IMR-90 (cell line): Measurements from ENCODE around the gene SLC6A3. TPM values are rescaled to one million over a fixed set of nuclear protein-coding genes. Genes with fewer than 3 reads are reported as not detected.

Experiments used
- ATAC-seq: fragments of 200-7000 bp; cut with Tn5 transposase; 2 replicates; pipeline ENCODE4 v1.9.1; 2020; ENCODE audit warnings: low read depth, mild to moderate bottlenecking, moderate library complexity
- BruUV-seq: library from RNA; stranded (reverse); fragments of 400-500 nt; replicated peaks from 2 replicates; lab custom pipeline; 2021; lab: Mats Ljungman, UMichigan
- CTCF ChIA-PET: fragments of 300-600 bp; formaldehyde crosslinking; extraction: SDS; loops from one replicate; lab custom pipeline; 2021; ENCODE audit warnings: antibody characterized with exemption; lab: Yijun Ruan, JAX
- POLR2A ChIA-PET: fragments of 300-600 bp; sonication (Branson Sonifier 250); formaldehyde crosslinking; loops from one replicate; lab custom pipeline; 2022; ENCODE audit warnings: antibody characterized with exemption; ENCODE audit not compliant: unreplicated experiment; lab: Charles Lee
- DNase-seq: peaks from one replicate; pipeline ENCODE4 v3.0.0; 2013
- H2AFZ ChIP-seq: replicated peaks from 2 replicates; pipeline ENCODE3; 2013; ENCODE audit warnings: low read length, mild to moderate bottlenecking; ENCODE audit not compliant: poor library complexity
- H2AK5ac ChIP-seq: 2 replicates; pipeline ENCODE4 v1.6.1; 2013; ENCODE audit warnings: low read depth, low read length, inconsistent platforms
- H2AK9ac ChIP-seq: replicated peaks from 2 replicates; pipeline ENCODE3; 2013; ENCODE audit warnings: mild to moderate bottlenecking, low read depth, low read length, moderate library complexity; ENCODE audit not compliant: poor library complexity
- H2BK120ac ChIP-seq: 2 replicates; pipeline ENCODE4 v1.6.1; 2013; ENCODE audit warnings: low read depth, low read length, inconsistent platforms
- H2BK15ac ChIP-seq: 3 replicates; pipeline ENCODE4 v1.6.1; 2013; ENCODE audit warnings: low read depth, low read length, inconsistent platforms
- H2BK20ac ChIP-seq: 2 replicates; pipeline ENCODE4 v1.6.1; 2013; ENCODE audit warnings: low read depth, mild to moderate bottlenecking, inconsistent platforms, low read length, moderate library complexity
- H2BK5ac ChIP-seq: 2 replicates; pipeline ENCODE4 v1.6.1; 2013; ENCODE audit warnings: mild to moderate bottlenecking, low read depth, low read length, inconsistent platforms; ENCODE audit not compliant: poor library complexity, severe bottlenecking
- H3K14ac ChIP-seq: replicated peaks from 2 replicates; pipeline ENCODE4 v1.6.1; 2013; ENCODE audit warnings: low read depth, low read length, inconsistent platforms
- H3K18ac ChIP-seq: 2 replicates; pipeline ENCODE4 v1.6.1; 2013; ENCODE audit warnings: low read depth, low read length, control low read depth
- H3K23ac ChIP-seq: 2 replicates; pipeline ENCODE4 v1.6.1; 2013; ENCODE audit warnings: low read depth, low read length, inconsistent platforms
- H3K27ac ChIP-seq: 2 replicates; pipeline ENCODE4 v1.5.1; 2013; ENCODE audit warnings: mild to moderate bottlenecking, control low read depth, low read length; ENCODE audit not compliant: insufficient read depth
- H3K27me3 ChIP-seq: 2 replicates; pipeline ENCODE4 v1.6.1; 2013; ENCODE audit warnings: low read length; ENCODE audit not compliant: control insufficient read depth, insufficient read depth
- H3K36me3 ChIP-seq: 2 replicates; pipeline ENCODE4 v1.6.1; 2013; ENCODE audit warnings: low read length, mixed read lengths; ENCODE audit not compliant: control insufficient read depth, insufficient read depth
- H3K4ac ChIP-seq: 2 replicates; pipeline ENCODE4 v1.6.1; 2013; ENCODE audit warnings: low read depth, low read length, inconsistent platforms
- H3K4me1 ChIP-seq: 2 replicates; pipeline ENCODE4 v1.6.1; 2013; ENCODE audit warnings: low read length, mixed read lengths; ENCODE audit not compliant: control insufficient read depth, insufficient read depth
- H3K4me2 ChIP-seq: 2 replicates; pipeline ENCODE4 v1.6.1; 2013; ENCODE audit warnings: low read depth, mild to moderate bottlenecking, control low read depth, low read length, moderate library complexity
- H3K4me3 ChIP-seq: 2 replicates; pipeline ENCODE4 v1.5.1; 2013; ENCODE audit warnings: low read depth, mild to moderate bottlenecking, control low read depth, low read length, moderate library complexity; ENCODE audit not compliant: insufficient read depth
- H3K56ac ChIP-seq: 2 replicates; pipeline ENCODE4 v1.6.1; 2013; ENCODE audit warnings: low read length, inconsistent platforms; ENCODE audit not compliant: insufficient read depth; ENCODE audit errors: extremely low read depth
- H3K79me1 ChIP-seq, 2 experiments: 2 replicates each; pipeline ENCODE4 v1.6.1; 2013; ENCODE audit warnings: low read length in 2 of 2, inconsistent platforms in 1 of 2, low read depth in 1 of 2
- H3K9ac ChIP-seq: 2 replicates; pipeline ENCODE4 v1.6.1; 2013; ENCODE audit warnings: low read depth, low read length, control low read depth
- H3K9me1 ChIP-seq: 2 replicates; pipeline ENCODE4 v1.6.1; 2013; ENCODE audit warnings: low read length, inconsistent platforms; ENCODE audit not compliant: insufficient read depth
- H3K9me3 ChIP-seq: 2 replicates; pipeline ENCODE4 v1.6.1; 2013; ENCODE audit warnings: low read length; ENCODE audit not compliant: control insufficient read depth, insufficient read depth
- H4K20me1 ChIP-seq: 2 replicates; pipeline ENCODE4 v1.6.1; 2013; ENCODE audit warnings: low read length, inconsistent platforms; ENCODE audit not compliant: insufficient read depth
- H4K5ac ChIP-seq: 2 replicates; pipeline ENCODE4 v1.6.1; 2013; ENCODE audit warnings: mild to moderate bottlenecking, low read depth, low read length, control low read depth
- H4K8ac ChIP-seq, 2 experiments: 2 replicates each; pipeline ENCODE4 v1.6.1; 2013; ENCODE audit warnings: low read depth in 2 of 2, low read length in 2 of 2, control low read depth in 1 of 2, inconsistent platforms in 1 of 2
- H4K91ac ChIP-seq: 2 replicates; pipeline ENCODE4 v1.6.1; 2013; ENCODE audit warnings: low read depth, low read length, inconsistent platforms; ENCODE audit not compliant: insufficient read depth
- BHLHE40 ChIP-seq: fragments of 150-350 bp; IDR thresholded peaks from 2 replicates; pipeline ENCODE4 v1.6.1; 2016; ENCODE audit warnings: mild to moderate bottlenecking, low read depth, low read length
- CHD1 ChIP-seq: IDR thresholded peaks from 2 replicates; pipeline ENCODE4 v1.6.1; 2012; ENCODE audit warnings: low read depth, low read length, improper control_type of control experiment
- FOS ChIP-seq: fragments of 150-350 bp; IDR thresholded peaks from 2 replicates; pipeline ENCODE4 v1.6.1; 2016; ENCODE audit warnings: low read depth, low read length
- MAZ ChIP-seq: IDR thresholded peaks from 2 replicates; pipeline ENCODE4 v1.6.1; 2012; ENCODE audit warnings: low read depth, mild to moderate bottlenecking, low read length, improper control_type of control experiment, moderate library complexity, borderline replicate concordance
- MXI1 ChIP-seq: IDR thresholded peaks from 2 replicates; pipeline ENCODE4 v1.6.1; 2012; ENCODE audit warnings: low read depth, mild to moderate bottlenecking, low read length, moderate library complexity, borderline replicate concordance
- POLR2A ChIP-seq: IDR thresholded peaks from 2 replicates; pipeline ENCODE4 v1.6.1; 2012; ENCODE audit warnings: mild to moderate bottlenecking, low read depth, low read length
- RAD21 ChIP-seq: IDR thresholded peaks from 2 replicates; pipeline ENCODE4 v1.6.1; 2012; ENCODE audit warnings: low read length, improper control_type of control experiment
- RCOR1 ChIP-seq: IDR thresholded peaks from 2 replicates; pipeline ENCODE4 v1.6.1; 2012; ENCODE audit warnings: mild to moderate bottlenecking, low read length, improper control_type of control experiment; ENCODE audit not compliant: insufficient replicate concordance
- RFX5 ChIP-seq: IDR thresholded peaks from 2 replicates; pipeline ENCODE4 v1.8.0; 2012; ENCODE audit warnings: low read depth, mild to moderate bottlenecking, low read length, moderate library complexity
- SMC3 ChIP-seq: fragments of 150-350 bp; IDR thresholded peaks from 2 replicates; pipeline ENCODE4 v1.6.1; 2016; ENCODE audit warnings: low read depth, mild to moderate bottlenecking, antibody characterized with exemption, low read length, moderate library complexity
- USF2 ChIP-seq: fragments of 150-350 bp; IDR thresholded peaks from 2 replicates; pipeline ENCODE4 v1.6.1; 2017; ENCODE audit warnings: mild to moderate bottlenecking, antibody characterized with exemption, low read length, low read depth
- WGBS, 2 experiments: methylation state at CpG; one replicate each; pipeline versions ENCODE4 v1.1.5 to v1.1.7; 2013; ENCODE audit warnings: missing lambda C conversion rate in 2 of 2; ENCODE audit not compliant: insufficient read length in 1 of 2; ENCODE audit errors: extremely low coverage in 2 of 2; 5-methylcytosine and 5-hydroxymethylcytosine counted together
- dilution Hi-C: fragments of 300-500 bp; cut with HindIII; formaldehyde crosslinking; loops from one replicate; pipeline ENCODE4 v1.14.3; 2018; ENCODE audit warnings: low sequenced_read_pairs; ENCODE audit not compliant: unreplicated experiment
- in situ Hi-C: fragments of 300-500 bp; cut with MboI; formaldehyde crosslinking; loops from 3 replicates; pipeline ENCODE4 v1.14.3; 2019; ENCODE audit warnings: low sequenced_read_pairs, inconsistent platforms, mixed read lengths
- intact Hi-C: fragments of 100-400 bp; cut with micrococcal nuclease; formaldehyde crosslinking; loops from 2 replicates; pipeline ENCODE4 v1.10.0; 2022
- polyA plus RNA-seq, 3 experiments: library from polyadenylated mRNA; depleted of rRNA; stranded (reverse); fragments of >200 nt; gene quantifications; 2 replicates each; pipeline ENCODE4 v1.2.3, GENCODE V29; 2012; ENCODE audit warnings: low replicate concordance in 1 of 3
- total RNA-seq: library from RNA; depleted of rRNA; stranded (reverse); fragments of >200 nt; gene quantifications from 2 replicates; pipeline ENCODE4 v1.2.3, GENCODE V29; 2012
- TF ChIP-seq, protein P1 (sequence below): conservative IDR thresholded peaks from 2 replicates; pipeline ENCODE4 v1.5.1; 2012; ENCODE audit warnings: mild to moderate bottlenecking, low read depth, low read length, improper control_type of control experiment

The SLC6A3 gene
- total and polyA plus RNA-seq, 2 of the 4 experiments (the other 2 are of a cell fraction): not detected

DNA sequence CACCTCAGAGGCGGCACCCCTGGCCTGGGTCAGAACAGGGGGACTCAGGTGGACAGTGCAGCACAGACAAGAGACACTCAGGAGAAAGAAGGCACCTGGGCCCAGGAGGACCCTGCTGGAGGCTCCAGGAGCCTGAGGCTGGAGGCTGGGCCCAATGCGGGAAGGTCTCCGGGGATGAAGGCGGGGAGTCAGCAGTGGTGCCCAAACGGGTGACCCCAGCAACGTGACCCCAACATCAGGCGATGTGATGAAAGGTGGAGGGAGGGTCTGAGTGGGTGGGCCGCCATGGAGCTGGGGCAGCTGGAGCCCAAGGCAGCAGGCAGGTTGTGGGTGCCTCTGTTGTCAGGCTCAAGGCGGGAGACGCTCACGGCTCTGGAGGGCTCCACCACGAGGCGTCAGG is 41.0 kb upstream of the SLC6A3 start:
- no peak overlapping the region for H2BK20ac ChIP-seq
- WGBS, 2 experiments: 95% methylated on average over 3 of the region's 13 CpGs; no CpG with 5 or more reads in 1 of the 2 experiments
- no peak overlapping the region for H3K4me3 ChIP-seq
- dilution Hi-C loops: no loop called here
- no peak overlapping the region for H3K4me2 ChIP-seq
- H2AK5ac ChIP-seq: no peak overlapping the region
- no peak overlapping the region for H2BK5ac ChIP-seq
- H3K14ac ChIP-seq: no peak overlapping the region
- no peak overlapping the region for H2AK9ac ChIP-seq
- H4K5ac ChIP-seq: no peak overlapping the region
- H3K9me3 ChIP-seq: no peaks in the 10 kb centered on the region
- no peak overlapping the region for H2BK15ac ChIP-seq
- TF ChIP-seq, protein P1, sequence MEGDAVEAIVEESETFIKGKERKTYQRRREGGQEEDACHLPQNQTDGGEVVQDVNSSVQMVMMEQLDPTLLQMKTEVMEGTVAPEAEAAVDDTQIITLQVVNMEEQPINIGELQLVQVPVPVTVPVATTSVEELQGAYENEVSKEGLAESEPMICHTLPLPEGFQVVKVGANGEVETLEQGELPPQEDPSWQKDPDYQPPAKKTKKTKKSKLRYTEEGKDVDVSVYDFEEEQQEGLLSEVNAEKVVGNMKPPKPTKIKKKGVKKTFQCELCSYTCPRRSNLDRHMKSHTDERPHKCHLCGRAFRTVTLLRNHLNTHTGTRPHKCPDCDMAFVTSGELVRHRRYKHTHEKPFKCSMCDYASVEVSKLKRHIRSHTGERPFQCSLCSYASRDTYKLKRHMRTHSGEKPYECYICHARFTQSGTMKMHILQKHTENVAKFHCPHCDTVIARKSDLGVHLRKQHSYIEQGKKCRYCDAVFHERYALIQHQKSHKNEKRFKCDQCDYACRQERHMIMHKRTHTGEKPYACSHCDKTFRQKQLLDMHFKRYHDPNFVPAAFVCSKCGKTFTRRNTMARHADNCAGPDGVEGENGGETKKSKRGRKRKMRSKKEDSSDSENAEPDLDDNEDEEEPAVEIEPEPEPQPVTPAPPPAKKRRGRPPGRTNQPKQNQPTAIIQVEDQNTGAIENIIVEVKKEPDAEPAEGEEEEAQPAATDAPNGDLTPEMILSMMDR: no peak
- TF ChIP-seq RFX5: no peak
- TF ChIP-seq RAD21: no peak
- no peak for TF ChIP-seq RCOR1
- TF ChIP-seq POLR2A: no peak
- TF ChIP-seq BHLHE40: no peak
- no peak for TF ChIP-seq SMC3
- no peak for TF ChIP-seq FOS
- no peak for TF ChIP-seq MXI1
- TF ChIP-seq CHD1: no peak
- no peak for TF ChIP-seq USF2
- no peak for TF ChIP-seq MAZ
- no peak overlapping the region for H3K23ac ChIP-seq
- ChIA-PET POLR2A (no interaction called here), CTCF (no interaction called here)
- peaks cover 7% of the 10 kb centered on the region; the same call in 1 of the 2 replicates for H3K4me1 ChIP-seq
- H3K9me1 ChIP-seq: 0 out of 2 replicates have a peak, but pooled peaks cover 2% of the 10 kb centered on the region
- intact Hi-C loops: no loop called here
- no peak overlapping the region for H3K27ac ChIP-seq
- H4K8ac ChIP-seq: no peak overlapping the region
- peaks cover 10 to 13% of the 10 kb centered on the region in 2 experiments for H3K79me1 ChIP-seq
- H3K18ac ChIP-seq: no peak overlapping the region
- in situ Hi-C loops: loop anchor here (10.0 kb wide), 1 partner anchor 159 kb away; no protein-coding TSS in a partner anchor
- no peak overlapping the region for H2AFZ ChIP-seq
- no TSS peak for BruUV-seq
- DNase-seq: no peak
- H4K91ac ChIP-seq: no peak overlapping the region
- H3K4ac ChIP-seq: no peak overlapping the region
- H3K56ac ChIP-seq: no peak overlapping the region
- H3K27me3 ChIP-seq: no peaks in the 10 kb centered on the region
- no peak overlapping the region for H2BK120ac ChIP-seq
- H3K9ac ChIP-seq: no peak overlapping the region
- H3K36me3 ChIP-seq: peaks cover 66% of the 10 kb centered on the region
- H4K20me1 ChIP-seq: peaks cover 24% of the 10 kb centered on the region
- no peak for ATAC-seq
